HG03095 (cell line): ENCODE measurements around the gene CA5A.
"Not testable (repeated sequence)": the region's sequence is repeated elsewhere in the genome, so short reads cannot be mapped to it uniquely, and the experiment has no call there.

ENCODE experiments used
- ATAC-seq: cut with Tn5 transposase; IDR thresholded peaks from one replicate; pipeline ENCODE4 v1.9.1; 2021; ENCODE audit warnings: moderate library complexity; ENCODE audit not compliant: unreplicated experiment

Gene CA5A

GRCh38 chr16:87897521-87898505 is 38.5 kb downstream of the CA5A start:
- no peak for ATAC-seq

GRCh38 chr16:87896924-87897520 is 39.3 kb downstream of the CA5A start:
- not testable (repeated sequence) for ATAC-seq

GRCh38 chr16:87896176-87896890 is 40.0 kb downstream of the CA5A start:
- peak; percentile 20 for ATAC-seq

GRCh38 chr16:87895641-87896141 is 40.6 kb downstream of the CA5A start:
- ATAC-seq: peak; percentile 58

- ATAC-seq: not testable (repeated sequence)
These were observed 42.3 kb downstream of the CA5A start for GRCh38 chr16:87894005-87894404.

GRCh38 chr16:87891764-87892163 is 44.6 kb downstream of the CA5A start:
- ATAC-seq: no peak

- ATAC-seq: not testable (repeated sequence)
These were observed 46.6 kb downstream of the CA5A start for GRCh38 chr16:87889762-87890161.

- ATAC-seq: not testable (repeated sequence)
These were observed 48.0 kb downstream of the CA5A start for GRCh38 chr16:87888346-87888745.

- not testable (repeated sequence) for ATAC-seq
These were observed 48.4 kb downstream of the CA5A start for GRCh38 chr16:87887931-87888330.

- not testable (repeated sequence) for ATAC-seq
These were observed 50.9 kb downstream of the CA5A start for GRCh38 chr16:87885371-87885967.

- ATAC-seq: no peak
These were observed 53.8 kb downstream of the CA5A start for GRCh38 chr16:87882436-87883019.

GRCh38 chr16:87881324-87882200 is 54.8 kb downstream of the CA5A start:
- ATAC-seq: no peak

GRCh38 chr16:87880117-87880696 is 56.1 kb downstream of the CA5A start:
- ATAC-seq: no peak

GRCh38 chr16:87879411-87880013 is 56.8 kb downstream of the CA5A start:
- not testable (repeated sequence) for ATAC-seq

GRCh38 chr16:87878704-87879103 is 57.6 kb downstream of the CA5A start:
- no peak for ATAC-seq

- no peak for ATAC-seq
These were observed 58.3 kb downstream of the CA5A start for GRCh38 chr16:87877942-87878507.

GRCh38 chr16:87874639-87875427 is 61.5 kb downstream of the CA5A start:
- no peak for ATAC-seq
